NCI-H187 treated with DMSO at 0.1 percent for 48 hours (cell line): Measurements from ENCODE around the gene PLLP.
"Not testable (repeated sequence)": the region's sequence is repeated elsewhere in the genome, so short reads cannot be mapped to it uniquely, and the experiment has no call there.

Experiments used
- DNase-seq: peaks from one replicate; lab custom pipeline; 2025; lab: John Stamatoyannopoulos, UW

Gene PLLP

DNA sequence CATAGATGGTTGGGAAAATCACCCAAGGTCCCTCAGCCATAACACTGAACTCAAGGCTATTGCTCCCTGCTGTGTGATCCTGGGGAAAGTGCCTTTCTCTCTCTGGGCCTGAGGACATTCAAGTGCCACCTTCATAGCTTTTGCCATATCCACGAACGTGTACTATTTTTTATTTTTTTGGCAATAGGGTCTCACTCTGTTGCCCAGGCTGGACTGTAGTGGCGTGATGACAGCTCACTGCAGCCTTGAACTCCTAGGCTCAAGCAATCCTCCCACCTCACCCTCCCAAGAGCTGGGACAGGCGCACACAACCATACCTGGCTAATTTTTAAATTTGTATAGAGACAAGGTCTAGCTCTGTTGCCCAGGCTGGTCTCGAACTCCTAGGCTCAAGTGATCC lies 10.6 kb downstream of the PLLP start:
- no peak for DNase-seq

DNA sequence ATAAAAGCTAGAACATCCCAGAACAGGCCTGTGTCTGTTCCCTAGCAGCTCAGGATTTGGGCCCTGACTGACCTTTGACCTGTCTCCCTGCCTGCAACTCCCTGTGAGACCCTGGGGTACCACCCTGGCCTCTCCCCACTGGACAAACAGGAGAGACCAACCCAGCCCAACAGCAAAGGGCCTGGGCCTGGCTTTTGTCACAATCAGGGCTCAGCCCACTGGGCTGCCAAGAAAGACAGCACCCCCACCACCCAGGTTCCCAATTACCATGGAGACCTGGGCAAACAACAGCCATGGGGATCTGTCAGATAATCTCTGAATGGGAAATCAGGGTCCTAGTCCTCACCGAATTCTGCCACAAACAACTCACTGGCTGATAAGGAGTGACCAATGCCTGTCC lies 11.1 kb downstream of the PLLP start:
- no peak for DNase-seq

GRCh38 chr16:57271867-57272495 lies 12.5 kb downstream of the PLLP start:
- DNase-seq = no peak

DNA sequence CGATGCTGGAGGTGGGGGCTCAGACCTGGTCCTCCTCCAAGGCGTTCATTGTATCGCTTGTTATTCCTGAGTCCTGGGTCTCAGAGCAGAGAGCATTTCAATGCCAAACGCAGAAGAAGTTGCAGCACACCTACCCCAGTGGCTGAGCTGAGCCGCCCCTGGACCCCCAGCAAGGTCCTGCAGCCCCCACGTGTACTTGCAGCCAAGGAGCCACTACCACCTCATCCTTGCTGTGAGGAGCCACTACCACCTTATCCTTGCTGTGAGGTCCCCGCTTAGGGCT lies 13.5 kb downstream of the PLLP start:
- DNase-seq = no peak

- DNase-seq = no peak
These were observed 14.0 kb downstream of the PLLP start for GRCh38 chr16:57270221-57271062.

- no peak for DNase-seq
These were observed 15.4 kb downstream of the PLLP start for GRCh38 chr16:57268804-57269800.

DNA sequence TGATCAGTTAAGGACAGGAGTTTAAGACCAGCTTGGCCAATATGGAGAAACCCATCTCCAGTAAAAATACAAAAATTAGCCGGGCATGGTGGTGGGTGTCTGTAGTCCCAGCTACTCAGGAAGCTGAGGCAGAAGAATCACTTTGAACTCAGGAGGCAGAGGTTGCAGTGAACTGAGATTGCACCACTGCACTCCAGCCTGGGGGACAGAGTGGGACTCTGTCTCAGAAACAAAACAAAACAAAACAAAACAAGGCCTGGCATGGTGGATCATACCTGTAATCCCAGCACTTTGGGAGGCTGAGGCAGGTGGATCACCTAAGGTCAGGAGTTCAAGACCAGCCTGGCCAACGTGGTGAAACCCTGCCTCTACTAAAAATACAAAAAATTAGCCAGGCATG lies 17.1 kb downstream of the PLLP start:
- DNase-seq = not testable (repeated sequence)

GRCh38 chr16:57266531-57267260 lies 17.8 kb downstream of the PLLP start:
- DNase-seq = no peak

GRCh38 chr16:57265850-57266530 lies 18.5 kb downstream of the PLLP start:
- DNase-seq = no peak

DNA sequence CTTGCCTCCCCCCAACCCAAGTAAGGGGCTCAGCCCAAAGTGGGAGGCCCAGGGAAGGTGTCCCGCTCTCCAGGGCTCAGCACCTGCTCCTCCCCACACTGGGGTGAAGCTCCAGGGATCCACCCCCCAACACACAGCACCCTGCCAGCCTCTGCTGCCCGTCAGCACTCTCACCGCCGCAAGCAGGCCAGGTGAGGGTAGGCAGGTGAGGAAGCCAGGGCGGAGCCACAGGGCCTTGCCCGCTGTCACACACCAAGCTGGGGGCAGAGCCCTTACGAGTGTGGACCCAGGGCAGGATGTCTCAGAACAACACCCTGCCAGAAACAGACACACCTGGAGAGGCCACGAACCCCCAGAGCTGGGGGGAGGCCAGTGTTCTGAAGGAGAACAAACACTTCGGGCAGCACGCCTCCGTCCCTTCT lies 19.5 kb downstream of the PLLP start:
- DNase-seq = no peak

GRCh38 chr16:57264381-57264780 lies 20.1 kb downstream of the PLLP start:
- no peak for DNase-seq

GRCh38 chr16:57263541-57264351 lies 20.7 kb downstream of the PLLP start:
- no peak for DNase-seq

- DNase-seq = no peak
These were observed 21.5 kb downstream of the PLLP start for GRCh38 chr16:57262841-57263540.

DNA sequence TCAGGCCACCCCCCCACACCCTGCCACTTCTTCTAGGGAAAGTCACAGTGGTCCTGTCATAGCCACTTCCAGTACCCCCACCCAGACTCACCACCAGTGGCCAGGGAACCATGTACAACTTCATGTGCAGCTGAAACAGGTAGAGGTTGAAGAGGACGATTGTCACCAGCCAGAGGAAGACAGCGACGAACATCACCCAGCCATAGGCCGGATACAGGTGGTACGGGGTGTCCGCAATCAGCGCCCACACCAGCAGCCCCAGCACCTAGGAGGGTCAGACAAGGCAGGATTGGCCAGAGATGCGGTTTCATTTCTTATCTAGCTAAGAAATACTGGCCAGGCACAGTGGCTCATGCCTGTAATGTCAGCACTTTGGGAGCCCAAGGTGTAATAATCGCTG lies 22.7 kb downstream of the PLLP start:
- DNase-seq = no peak

GRCh38 chr16:57260294-57260929 lies 24.1 kb downstream of the PLLP start:
- no peak for DNase-seq

GRCh38 chr16:57258910-57259475 lies 25.5 kb downstream of the PLLP start:
- no peak for DNase-seq

GRCh38 chr16:57258226-57258909 lies 26.1 kb downstream of the PLLP start:
- DNase-seq = no peak

- DNase-seq = no peak
These were observed 26.9 kb downstream of the PLLP start for GRCh38 chr16:57257455-57258070.
